HCT116 (cell line): ENCODE measurements around the gene ERP27. TPM values are rescaled to one million over a fixed set of nuclear protein-coding genes. Genes with fewer than 3 reads are reported as not detected.

Source experiments
- ATAC-seq: fragments of 200-7000 bp; cut with Tn5 transposase; 2 replicates; pipeline ENCODE4 v1.9.1; 2020; ENCODE audit warnings: mild to moderate bottlenecking, moderate library complexity
- BruUV-seq: library from RNA; stranded (reverse); fragments of 400-500 nt; replicated peaks from 2 replicates; lab custom pipeline; 2021; lab: Mats Ljungman, UMichigan
- CTCF ChIA-PET: fragments of 300-600 bp; sonication (Branson Sonifier 250); formaldehyde crosslinking; loops from one replicate; lab custom pipeline; 2021; ENCODE audit warnings: antibody characterized with exemption; lab: Charles Lee
- POLR2A ChIA-PET: fragments of 300-600, 350-600 bp; sonication (Branson Sonifier 250); formaldehyde crosslinking; loops from one replicate; lab custom pipeline; 2021; ENCODE audit warnings: antibody characterized with exemption; lab: Charles Lee
- RAD21 ChIA-PET, 2 experiments: fragments of 300-600 bp; sonication (Branson Sonifier 250); formaldehyde crosslinking; loops; one replicate each; lab custom pipeline; 2023; ENCODE audit warnings: low total read pairs in 2 of 2; ENCODE audit not compliant: uncharacterized antibody in 2 of 2, unreplicated experiment in 2 of 2, low non-redundant PET in 1 of 2; lab: Charles Lee
- DNase-seq: peaks from one replicate; pipeline ENCODE4 v3.0.0-alpha.2; 2010; ENCODE audit warnings: low read depth, low spot score
- H2AFZ ChIP-seq: fragments of 200-600 bp; shearing (Covaris generic), sonication (generic); 2 replicates; pipeline ENCODE4 v1.6.1; 2017; ENCODE audit warnings: low read depth, mixed run types, mixed read lengths, antibody characterized with exemption, low read length; ENCODE audit not compliant: poor library complexity, severe bottlenecking
- H3K27ac ChIP-seq: 2 replicates; pipeline ENCODE4 v1.5.1; 2012; ENCODE audit warnings: low read depth, low read length
- H3K27me3 ChIP-seq: fragments of 200-600 bp; sonication (generic); 2 replicates; pipeline ENCODE4 v1.6.1; 2016; ENCODE audit warnings: mixed run types, low read length, mixed read lengths; ENCODE audit not compliant: insufficient read depth
- H3K36me3 ChIP-seq, 2 experiments: fragments of 200-500 bp in 1 of 2; fragments of 200-600 bp in 1 of 2; sonication (Bioruptor generic) in 1 of 2; sonication (generic) in 1 of 2; 2 replicates each; pipeline versions ENCODE4 v1.5.1 to v1.6.1; 2014 to 2016; ENCODE audit warnings: low read length in 2 of 2, inconsistent platforms in 1 of 2, mixed read lengths in 1 of 2, mixed run types in 1 of 2; ENCODE audit not compliant: insufficient read depth in 2 of 2, control insufficient read depth in 1 of 2
- H3K4me1 ChIP-seq, 2 experiments: fragments of 200-600 bp in 1 of 2; sonication (generic) in 1 of 2; 2 replicates each; pipeline versions ENCODE4 v1.5.1 to v1.6.1; 2012 to 2017; ENCODE audit warnings: low read length in 2 of 2, inconsistent platforms in 1 of 2, mild to moderate bottlenecking in 1 of 2, mixed read lengths in 1 of 2, mixed run types in 1 of 2, moderate library complexity in 1 of 2; ENCODE audit not compliant: insufficient read depth in 2 of 2, control insufficient read depth in 1 of 2
- H3K4me2 ChIP-seq: fragments of 200-600 bp; sonication (generic); 2 replicates; pipeline ENCODE4 v1.6.1; 2017; ENCODE audit warnings: mixed run types, low read length, mixed read lengths
- H3K4me3 ChIP-seq, 2 experiments: fragments of 200-600 bp in 1 of 2; sonication (generic) in 1 of 2; replicated peaks in 1 of 2; 2 replicates each; pipeline ENCODE4 v1.5.1; 2011 to 2016; ENCODE audit warnings: low read length in 2 of 2, control low read depth in 1 of 2, low read depth in 1 of 2, mild to moderate bottlenecking in 1 of 2, mixed read lengths in 1 of 2, mixed run types in 1 of 2
- H3K79me2 ChIP-seq: fragments of 200-600 bp; sonication (generic); 2 replicates; pipeline ENCODE4 v1.6.1; 2017; ENCODE audit warnings: mild to moderate bottlenecking, mixed run types, low read length, moderate library complexity, mixed read lengths; ENCODE audit not compliant: insufficient read depth
- H3K9ac ChIP-seq: fragments of 200-600 bp; sonication (generic); 2 replicates; pipeline ENCODE4 v1.6.1; 2016; ENCODE audit warnings: low read length, mixed read lengths
- H3K9me2 ChIP-seq: fragments of 200-600 bp; sonication (generic), shearing (Covaris generic); 2 replicates; pipeline ENCODE4 v1.6.1; 2017; ENCODE audit warnings: mixed run types, mild to moderate bottlenecking, moderate library complexity; ENCODE audit not compliant: insufficient read depth
- H3K9me3 ChIP-seq, 2 experiments: fragments of 200-500 bp in 1 of 2; fragments of 200-600 bp in 1 of 2; sonication (Bioruptor generic) in 1 of 2; sonication (generic) in 1 of 2; 2 replicates each; pipeline ENCODE4 v1.6.1; 2014 to 2017; ENCODE audit warnings: low read length in 2 of 2, mixed read lengths in 2 of 2, inconsistent platforms in 1 of 2, low read depth in 1 of 2, mild to moderate bottlenecking in 1 of 2, mixed run types in 1 of 2, moderate library complexity in 1 of 2; ENCODE audit not compliant: control insufficient read depth in 1 of 2, insufficient read depth in 1 of 2
- H4K20me1 ChIP-seq: fragments of 200-600 bp; sonication (generic), shearing (Covaris generic); 2 replicates; pipeline ENCODE4 v1.6.1; 2017; ENCODE audit warnings: mixed run types, mild to moderate bottlenecking, moderate library complexity; ENCODE audit not compliant: insufficient read depth
- CBX3 ChIP-seq: IDR thresholded peaks from 2 replicates; pipeline ENCODE4 v1.6.1; 2012; ENCODE audit warnings: low read depth
- CEBPB ChIP-seq: IDR thresholded peaks from 2 replicates; pipeline ENCODE4 v1.6.1; 2012; ENCODE audit warnings: low read depth
- EGR1 ChIP-seq: IDR thresholded peaks from 2 replicates; pipeline ENCODE4 v1.6.1; 2012; ENCODE audit warnings: low read depth
- ELF1 ChIP-seq: IDR thresholded peaks from 2 replicates; pipeline ENCODE4 v1.6.1; 2012; ENCODE audit warnings: low read depth, borderline replicate concordance
- EZH2 ChIP-seq: fragments of 200-600 bp; sonication (generic); IDR thresholded peaks from 2 replicates; pipeline ENCODE4 v1.6.1; 2017; ENCODE audit warnings: antibody characterized with exemption, mixed run types
- FOSL1 ChIP-seq: IDR thresholded peaks from 2 replicates; pipeline ENCODE4 v1.6.1; 2012; ENCODE audit warnings: low read depth
- JUND ChIP-seq: IDR thresholded peaks from 2 replicates; pipeline ENCODE4 v1.6.1; 2012
- POLR2A ChIP-seq: IDR thresholded peaks from 2 replicates; pipeline ENCODE4 v1.7.0; 2011; ENCODE audit warnings: borderline replicate concordance; ENCODE audit not compliant: insufficient read depth, insufficient read length; ENCODE audit errors: extremely low read depth
- POLR2AphosphoS5 ChIP-seq: IDR thresholded peaks from 2 replicates; pipeline ENCODE4 v1.6.1; 2011; ENCODE audit warnings: mild to moderate bottlenecking, low read depth, low read length, moderate library complexity
- SIN3A ChIP-seq: IDR thresholded peaks from 2 replicates; pipeline ENCODE4 v1.6.1; 2012; ENCODE audit warnings: low read depth
- SRF ChIP-seq: IDR thresholded peaks from 2 replicates; pipeline ENCODE4 v1.6.1; 2012; ENCODE audit warnings: low read depth
- TCF7L2 ChIP-seq: IDR thresholded peaks from 2 replicates; pipeline ENCODE4 v1.7.0; 2011; ENCODE audit warnings: borderline replicate concordance, inconsistent platforms; ENCODE audit not compliant: insufficient read depth, insufficient read length; ENCODE audit errors: extremely low read depth
- YY1 ChIP-seq: IDR thresholded peaks from 2 replicates; pipeline ENCODE4 v1.6.1; 2011; ENCODE audit warnings: low read length, low read depth, moderate library complexity, mild to moderate bottlenecking; ENCODE audit not compliant: insufficient replicate concordance; ENCODE audit errors: extremely low read depth
- ZFX ChIP-seq: fragments of 450-650 bp; IDR thresholded peaks from 2 replicates; pipeline ENCODE4 v1.6.1; 2017
- ZNF274 ChIP-seq: fragments of 200-500 bp; sonication (Bioruptor generic); IDR thresholded peaks from 2 replicates; pipeline ENCODE4 v1.6.1; 2014; ENCODE audit warnings: mild to moderate bottlenecking, low read depth, low read length, inconsistent platforms
- intact Hi-C: fragments of 100-400 bp; cut with micrococcal nuclease; formaldehyde crosslinking; loops from 2 replicates; pipeline ENCODE4 v1.10.0; 2022
- total RNA-seq: library from RNA; stranded (reverse); gene quantifications from one replicate; pipeline ENCODE4 v1.2.1, GENCODE V29; 2021; ENCODE audit not compliant: unreplicated experiment
- TF ChIP-seq, protein P1 (sequence below): IDR thresholded peaks from 2 replicates; pipeline ENCODE4 v1.6.1; 2012; ENCODE audit warnings: low read depth
- TF ChIP-seq, protein P2 (sequence below): IDR thresholded peaks from 2 replicates; pipeline ENCODE4 v1.6.1; 2011; ENCODE audit warnings: mild to moderate bottlenecking, low read length, moderate library complexity; ENCODE audit not compliant: insufficient replicate concordance; ENCODE audit errors: extremely low read depth
- TF ChIP-seq, protein P3 (sequence below), 3 experiments: fragments of 200-600 bp in 1 of 3; sonication (generic) in 1 of 3; IDR thresholded peaks in 2 of 3; conservative IDR thresholded peaks in 1 of 3; 2 replicates each; pipeline ENCODE4 v1.5.1; 2012 to 2017; ENCODE audit warnings: low read depth in 2 of 3, low read length in 2 of 3, antibody characterized with exemption in 1 of 3, borderline replicate concordance in 1 of 3, control low read depth in 1 of 3, mild to moderate bottlenecking in 1 of 3, mixed read lengths in 1 of 3, mixed run types in 1 of 3, moderate library complexity in 1 of 3; ENCODE audit not compliant: insufficient read depth in 1 of 3
- TF ChIP-seq, protein P4 (sequence below): IDR thresholded peaks from 2 replicates; pipeline ENCODE4 v1.6.1; 2012
- TF ChIP-seq, protein P5 (sequence below): IDR thresholded peaks from 2 replicates; pipeline ENCODE4 v1.6.1; 2012

Gene ERP27
- total RNA-seq, 1 experiment from 2014 or later = 0.39 TPM

DNA sequence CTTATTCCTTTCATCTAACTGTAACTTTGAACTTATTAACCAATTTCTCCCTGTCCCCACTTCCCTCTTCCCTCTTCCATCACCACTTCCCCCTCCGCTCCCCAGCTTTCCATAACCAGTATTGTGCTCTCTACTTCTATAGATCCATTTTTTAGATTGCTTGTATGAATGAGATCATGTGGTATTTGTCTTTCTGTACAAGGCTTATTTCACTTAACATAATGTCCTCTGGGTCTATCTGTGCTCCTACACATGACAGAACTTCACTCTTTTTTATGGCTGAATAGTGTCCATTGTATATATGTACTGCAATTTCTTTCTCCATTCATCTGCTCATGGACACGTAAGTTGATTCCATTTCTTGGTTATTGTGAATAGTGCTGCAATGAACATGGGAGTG is 14.4 kb downstream of the ERP27 start:
- Histone ChIP-seq H2AFZ (no peak overlapping the region), H3K4me3 (no peak overlapping the region), H3K9me3 (no peaks in the 10 kb centered on the region), H3K9me2 (no peaks in the 10 kb centered on the region), H3K79me2 (no peaks in the 10 kb centered on the region), H3K4me2 (no peak overlapping the region), H3K9ac (no peak overlapping the region), H3K27ac (no peak overlapping the region), H4K20me1 (no peaks in the 10 kb centered on the region), H3K4me1 (peaks cover 4 to 6% of the 10 kb centered on the region in 2 experiments; a peak in 3 of 4 replicates), H3K36me3 (no peaks in the 10 kb centered on the region), H3K27me3 (no peaks in the 10 kb centered on the region)
- no TSS peak for BruUV-seq
- no peak for ATAC-seq
- ChIA-PET POLR2A (no interaction called here), CTCF (no interaction called here), RAD21 (no interaction called here)
- intact Hi-C loops = no loop called here
- no peak for DNase-seq
- TF ChIP-seq TCF7L2 (no peak), JUND (no peak), YY1 (no peak), FOSL1 (no peak), EZH2 (no peak), ZNF274 (no peak), SIN3A (no peak), POLR2AphosphoS5 (no peak), POLR2A (no peak), SRF (no peak), ZFX (no peak), CBX3 (no peak), EGR1 (no peak), ELF1 (no peak), CEBPB (no peak)
- TF ChIP-seq, protein P1, sequence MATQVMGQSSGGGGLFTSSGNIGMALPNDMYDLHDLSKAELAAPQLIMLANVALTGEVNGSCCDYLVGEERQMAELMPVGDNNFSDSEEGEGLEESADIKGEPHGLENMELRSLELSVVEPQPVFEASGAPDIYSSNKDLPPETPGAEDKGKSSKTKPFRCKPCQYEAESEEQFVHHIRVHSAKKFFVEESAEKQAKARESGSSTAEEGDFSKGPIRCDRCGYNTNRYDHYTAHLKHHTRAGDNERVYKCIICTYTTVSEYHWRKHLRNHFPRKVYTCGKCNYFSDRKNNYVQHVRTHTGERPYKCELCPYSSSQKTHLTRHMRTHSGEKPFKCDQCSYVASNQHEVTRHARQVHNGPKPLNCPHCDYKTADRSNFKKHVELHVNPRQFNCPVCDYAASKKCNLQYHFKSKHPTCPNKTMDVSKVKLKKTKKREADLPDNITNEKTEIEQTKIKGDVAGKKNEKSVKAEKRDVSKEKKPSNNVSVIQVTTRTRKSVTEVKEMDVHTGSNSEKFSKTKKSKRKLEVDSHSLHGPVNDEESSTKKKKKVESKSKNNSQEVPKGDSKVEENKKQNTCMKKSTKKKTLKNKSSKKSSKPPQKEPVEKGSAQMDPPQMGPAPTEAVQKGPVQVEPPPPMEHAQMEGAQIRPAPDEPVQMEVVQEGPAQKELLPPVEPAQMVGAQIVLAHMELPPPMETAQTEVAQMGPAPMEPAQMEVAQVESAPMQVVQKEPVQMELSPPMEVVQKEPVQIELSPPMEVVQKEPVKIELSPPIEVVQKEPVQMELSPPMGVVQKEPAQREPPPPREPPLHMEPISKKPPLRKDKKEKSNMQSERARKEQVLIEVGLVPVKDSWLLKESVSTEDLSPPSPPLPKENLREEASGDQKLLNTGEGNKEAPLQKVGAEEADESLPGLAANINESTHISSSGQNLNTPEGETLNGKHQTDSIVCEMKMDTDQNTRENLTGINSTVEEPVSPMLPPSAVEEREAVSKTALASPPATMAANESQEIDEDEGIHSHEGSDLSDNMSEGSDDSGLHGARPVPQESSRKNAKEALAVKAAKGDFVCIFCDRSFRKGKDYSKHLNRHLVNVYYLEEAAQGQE = no peak
- TF ChIP-seq, protein P2, sequence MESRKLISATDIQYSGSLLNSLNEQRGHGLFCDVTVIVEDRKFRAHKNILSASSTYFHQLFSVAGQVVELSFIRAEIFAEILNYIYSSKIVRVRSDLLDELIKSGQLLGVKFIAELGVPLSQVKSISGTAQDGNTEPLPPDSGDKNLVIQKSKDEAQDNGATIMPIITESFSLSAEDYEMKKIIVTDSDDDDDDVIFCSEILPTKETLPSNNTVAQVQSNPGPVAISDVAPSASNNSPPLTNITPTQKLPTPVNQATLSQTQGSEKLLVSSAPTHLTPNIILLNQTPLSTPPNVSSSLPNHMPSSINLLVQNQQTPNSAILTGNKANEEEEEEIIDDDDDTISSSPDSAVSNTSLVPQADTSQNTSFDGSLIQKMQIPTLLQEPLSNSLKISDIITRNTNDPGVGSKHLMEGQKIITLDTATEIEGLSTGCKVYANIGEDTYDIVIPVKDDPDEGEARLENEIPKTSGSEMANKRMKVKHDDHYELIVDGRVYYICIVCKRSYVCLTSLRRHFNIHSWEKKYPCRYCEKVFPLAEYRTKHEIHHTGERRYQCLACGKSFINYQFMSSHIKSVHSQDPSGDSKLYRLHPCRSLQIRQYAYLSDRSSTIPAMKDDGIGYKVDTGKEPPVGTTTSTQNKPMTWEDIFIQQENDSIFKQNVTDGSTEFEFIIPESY = no peak
- TF ChIP-seq, protein P3, sequence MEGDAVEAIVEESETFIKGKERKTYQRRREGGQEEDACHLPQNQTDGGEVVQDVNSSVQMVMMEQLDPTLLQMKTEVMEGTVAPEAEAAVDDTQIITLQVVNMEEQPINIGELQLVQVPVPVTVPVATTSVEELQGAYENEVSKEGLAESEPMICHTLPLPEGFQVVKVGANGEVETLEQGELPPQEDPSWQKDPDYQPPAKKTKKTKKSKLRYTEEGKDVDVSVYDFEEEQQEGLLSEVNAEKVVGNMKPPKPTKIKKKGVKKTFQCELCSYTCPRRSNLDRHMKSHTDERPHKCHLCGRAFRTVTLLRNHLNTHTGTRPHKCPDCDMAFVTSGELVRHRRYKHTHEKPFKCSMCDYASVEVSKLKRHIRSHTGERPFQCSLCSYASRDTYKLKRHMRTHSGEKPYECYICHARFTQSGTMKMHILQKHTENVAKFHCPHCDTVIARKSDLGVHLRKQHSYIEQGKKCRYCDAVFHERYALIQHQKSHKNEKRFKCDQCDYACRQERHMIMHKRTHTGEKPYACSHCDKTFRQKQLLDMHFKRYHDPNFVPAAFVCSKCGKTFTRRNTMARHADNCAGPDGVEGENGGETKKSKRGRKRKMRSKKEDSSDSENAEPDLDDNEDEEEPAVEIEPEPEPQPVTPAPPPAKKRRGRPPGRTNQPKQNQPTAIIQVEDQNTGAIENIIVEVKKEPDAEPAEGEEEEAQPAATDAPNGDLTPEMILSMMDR (IDR thresholded peaks at IDR 0.05 in 2 of 3, conservative IDR thresholded peaks at IDR 0.05 in 1 of 3; ENCODE audit: borderline replicate concordance in 1 of 3, insufficient read depth in 1 of 3, low read depth in 2 of 3, low read length in 2 of 3) = no peak
- TF ChIP-seq, protein P4, sequence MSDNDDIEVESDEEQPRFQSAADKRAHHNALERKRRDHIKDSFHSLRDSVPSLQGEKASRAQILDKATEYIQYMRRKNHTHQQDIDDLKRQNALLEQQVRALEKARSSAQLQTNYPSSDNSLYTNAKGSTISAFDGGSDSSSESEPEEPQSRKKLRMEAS = no peak
- TF ChIP-seq, protein P5, sequence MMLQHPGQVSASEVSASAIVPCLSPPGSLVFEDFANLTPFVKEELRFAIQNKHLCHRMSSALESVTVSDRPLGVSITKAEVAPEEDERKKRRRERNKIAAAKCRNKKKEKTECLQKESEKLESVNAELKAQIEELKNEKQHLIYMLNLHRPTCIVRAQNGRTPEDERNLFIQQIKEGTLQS = no peak
